ENCODE measurements around the gene HEATR1. TPM values are rescaled to one million over a fixed set of nuclear protein-coding genes. Genes with fewer than 3 reads are reported as not detected.

The HEATR1 gene
- total RNA-seq, 1 experiment from 2014 or later = 68.3 TPM

- H2AFZ ChIP-seq (ENCODE audit: low read depth, low read length, poor library complexity, severe bottlenecking) = no peak overlapping the region
- DNase-seq (ENCODE audit: low read depth, low spot score) (no peak), ATAC-seq (no peak)
- H3K4me1 ChIP-seq (ENCODE audit: control insufficient read depth in 1 of 2, insufficient read depth in 2 of 2, low read length in 2 of 2) = no peaks in the 10 kb centered on the region
- ChIA-PET RAD21 (ENCODE audit: low non-redundant PET in 1 of 2, low total read pairs in 2 of 2, uncharacterized antibody in 2 of 2, unreplicated experiment in 2 of 2) (no interaction called here), POLR2A (no interaction called here), CTCF (no interaction called here)
- peaks cover 10% of the 10 kb centered on the region; the same call in 1 of the 2 replicates for H3K27me3 ChIP-seq (ENCODE audit: insufficient read depth, low read length)
- no peaks in the 10 kb centered on the region for H4K20me1 ChIP-seq (ENCODE audit: insufficient read depth)
- no peak overlapping the region for H3K9ac ChIP-seq (ENCODE audit: low read length)
- no peaks in the 10 kb centered on the region for H3K79me2 ChIP-seq (ENCODE audit: insufficient read depth, low read length)
- TF ChIP-seq MAX (IDR thresholded peaks at IDR 0.05) (no peak), POLR2AphosphoS5 (IDR thresholded peaks at IDR 0.05; ENCODE audit: low read depth, low read length) (no peak), POLR2A (IDR thresholded peaks at IDR 0.05; ENCODE audit: borderline replicate concordance, extremely low read depth, insufficient read depth, insufficient read length) (no peak), REST (IDR thresholded peaks at IDR 0.05; ENCODE audit: low read depth) (no peak), CBX3 (IDR thresholded peaks at IDR 0.05; ENCODE audit: low read depth) (no peak), EZH2 (IDR thresholded peaks at IDR 0.05) (no peak), CEBPB (IDR thresholded peaks at IDR 0.05; ENCODE audit: low read depth) (no peak), ELF1 (IDR thresholded peaks at IDR 0.05; ENCODE audit: borderline replicate concordance, low read depth) (no peak), ZFX (IDR thresholded peaks at IDR 0.05) (no peak), YY1 (IDR thresholded peaks at IDR 0.05; ENCODE audit: extremely low read depth, insufficient replicate concordance, low read depth, low read length) (no peak), TCF7L2 (IDR thresholded peaks at IDR 0.05; ENCODE audit: borderline replicate concordance, extremely low read depth, insufficient read depth, insufficient read length) (no peak), CTCF (IDR thresholded peaks at IDR 0.05 in 2 of 3, conservative IDR thresholded peaks at IDR 0.05 in 1 of 3; ENCODE audit: borderline replicate concordance in 1 of 3, insufficient read depth in 1 of 3, low read depth in 2 of 3, low read length in 2 of 3) (no peak)
- intact Hi-C loops (cut with micrococcal nuclease) = no loop called here
- no TSS peak for BruUV-seq (replicated peaks)
- H3K4me2 ChIP-seq (ENCODE audit: low read length) = no peak overlapping the region
- H3K4me3 ChIP-seq (replicated peaks in 1 of 2; ENCODE audit: low read depth in 1 of 2, low read length in 2 of 2) = no peak overlapping the region
- H3K36me3 ChIP-seq (ENCODE audit: control insufficient read depth in 1 of 2, insufficient read depth in 2 of 2, low read length in 2 of 2) = no peaks in the 10 kb centered on the region
- H3K9me3 ChIP-seq (ENCODE audit: control insufficient read depth in 1 of 2, insufficient read depth in 1 of 2, low read depth in 1 of 2, low read length in 2 of 2) = no peaks in the 10 kb centered on the region
- H3K9me2 ChIP-seq (ENCODE audit: insufficient read depth) = no peaks in the 10 kb centered on the region
- no peak overlapping the region for H3K27ac ChIP-seq (ENCODE audit: low read depth, low read length)
Measured at GRCh38 chr1:236638945-236639344, 34.6 kb upstream of the HEATR1 start.

All from HCT116 (cell line).